IPS-NIHi7 (cell line): ENCODE measurements around the gene CASP8AP2.
"Not testable (repeated sequence)": the region's sequence is repeated elsewhere in the genome, so short reads cannot be mapped to it uniquely, and the experiment has no call there.

Experiments used
- DNase-seq: peaks from one replicate; pipeline ENCODE4 v3.0.0; 2012; ENCODE audit warnings: mixed read lengths; ENCODE audit errors: extremely low spot score

CASP8AP2 gene

GRCh38 chr6:89887452-89888137, 57.9 kb downstream of the CASP8AP2 start:
- peak; percentile 52 for DNase-seq

GRCh38 chr6:89888138-89888514, 58.4 kb downstream of the CASP8AP2 start:
- no peak for DNase-seq

- DNase-seq, result no peak
Measured at GRCh38 chr6:89888871-89889270, 59.2 kb downstream of the CASP8AP2 start.

- not testable (repeated sequence) for DNase-seq
Measured at GRCh38 chr6:89890845-89891528, 61.3 kb downstream of the CASP8AP2 start.

- not testable (repeated sequence) for DNase-seq
Measured at GRCh38 chr6:89892577-89892976, 62.9 kb downstream of the CASP8AP2 start.

GRCh38 chr6:89894169-89894568, 64.5 kb downstream of the CASP8AP2 start, which contains the start of gene GJA10:
TSS of gene GJA10 (plus strand) at chr6:89894469. CDS start at chr6:89894469, 0 bp downstream.
- no peak for DNase-seq

- DNase-seq, result peak; percentile 86
Measured at GRCh38 chr6:89895276-89895874, 65.7 kb downstream of the CASP8AP2 start.

- not testable (repeated sequence) for DNase-seq
Measured at GRCh38 chr6:89910001-89910901, 80.6 kb downstream of the CASP8AP2 start.

- no peak for DNase-seq
Measured at GRCh38 chr6:89910902-89911240, 81.2 kb downstream of the CASP8AP2 start.

- no peak for DNase-seq
Measured at GRCh38 chr6:89916136-89916920, 86.6 kb downstream of the CASP8AP2 start.

GRCh38 chr6:89917216-89917615, 87.5 kb downstream of the CASP8AP2 start:
- no peak for DNase-seq

GRCh38 chr6:89917801-89918366, 88.2 kb downstream of the CASP8AP2 start:
- DNase-seq, result no peak
